LNCAP (cell line): ENCODE data around the gene SYP.

Experiments used
- TF ChIP-seq, protein P1 (sequence below): fragments of 450-650 bp; IDR thresholded peaks from 2 replicates; pipeline ENCODE4 v1.5.1; 2017; ENCODE audit warnings: mild to moderate bottlenecking

The SYP gene

GRCh38 chrX:49172280-49172780 lies 27.7 kb downstream of the SYP start:
- TF ChIP-seq, protein P1, sequence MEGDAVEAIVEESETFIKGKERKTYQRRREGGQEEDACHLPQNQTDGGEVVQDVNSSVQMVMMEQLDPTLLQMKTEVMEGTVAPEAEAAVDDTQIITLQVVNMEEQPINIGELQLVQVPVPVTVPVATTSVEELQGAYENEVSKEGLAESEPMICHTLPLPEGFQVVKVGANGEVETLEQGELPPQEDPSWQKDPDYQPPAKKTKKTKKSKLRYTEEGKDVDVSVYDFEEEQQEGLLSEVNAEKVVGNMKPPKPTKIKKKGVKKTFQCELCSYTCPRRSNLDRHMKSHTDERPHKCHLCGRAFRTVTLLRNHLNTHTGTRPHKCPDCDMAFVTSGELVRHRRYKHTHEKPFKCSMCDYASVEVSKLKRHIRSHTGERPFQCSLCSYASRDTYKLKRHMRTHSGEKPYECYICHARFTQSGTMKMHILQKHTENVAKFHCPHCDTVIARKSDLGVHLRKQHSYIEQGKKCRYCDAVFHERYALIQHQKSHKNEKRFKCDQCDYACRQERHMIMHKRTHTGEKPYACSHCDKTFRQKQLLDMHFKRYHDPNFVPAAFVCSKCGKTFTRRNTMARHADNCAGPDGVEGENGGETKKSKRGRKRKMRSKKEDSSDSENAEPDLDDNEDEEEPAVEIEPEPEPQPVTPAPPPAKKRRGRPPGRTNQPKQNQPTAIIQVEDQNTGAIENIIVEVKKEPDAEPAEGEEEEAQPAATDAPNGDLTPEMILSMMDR, result no peak

DNA sequence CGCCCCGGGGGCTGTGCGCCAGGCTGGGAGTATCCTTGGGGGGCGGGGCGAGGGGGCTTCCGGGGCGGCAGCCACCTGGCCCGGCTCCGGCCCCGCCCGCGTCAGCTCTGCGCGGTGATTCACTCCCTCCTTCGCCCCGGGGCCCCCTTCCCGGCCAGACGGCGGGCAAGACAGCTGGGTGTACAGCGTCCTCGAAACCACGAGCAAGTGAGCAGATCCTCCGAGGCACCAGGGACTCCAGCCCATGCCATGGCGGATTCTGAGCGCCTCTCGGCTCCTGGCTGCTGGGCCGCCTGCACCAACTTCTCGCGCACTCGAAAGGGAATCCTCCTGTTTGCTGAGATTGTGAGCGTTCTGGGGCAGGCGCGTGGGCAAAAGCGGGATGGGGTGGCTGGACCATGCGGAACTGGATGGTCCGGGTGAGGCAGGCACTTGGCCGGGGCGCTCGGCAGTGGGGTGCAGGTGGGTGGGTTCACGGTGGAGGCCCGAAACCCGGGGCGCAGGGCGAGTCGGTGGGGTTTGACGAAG lies 28.2 kb downstream of the SYP start, which contains the start of gene PLP2:
PLP2 (plus strand) TSS at position 147 of the 528 bp plus-strand sequence; CDS start at position 250, 103 bp downstream.
- TF ChIP-seq, protein P1, result no peak

- TF ChIP-seq, protein P1, result no peak
Measured at GRCh38 chrX:49167740-49168108, 32.3 kb downstream of the SYP start.

GRCh38 chrX:49166914-49167739 lies 32.9 kb downstream of the SYP start:
- TF ChIP-seq, protein P1, result no peak

GRCh38 chrX:49165901-49166881 lies 33.8 kb downstream of the SYP start:
- TF ChIP-seq, protein P1, result no peak

DNA sequence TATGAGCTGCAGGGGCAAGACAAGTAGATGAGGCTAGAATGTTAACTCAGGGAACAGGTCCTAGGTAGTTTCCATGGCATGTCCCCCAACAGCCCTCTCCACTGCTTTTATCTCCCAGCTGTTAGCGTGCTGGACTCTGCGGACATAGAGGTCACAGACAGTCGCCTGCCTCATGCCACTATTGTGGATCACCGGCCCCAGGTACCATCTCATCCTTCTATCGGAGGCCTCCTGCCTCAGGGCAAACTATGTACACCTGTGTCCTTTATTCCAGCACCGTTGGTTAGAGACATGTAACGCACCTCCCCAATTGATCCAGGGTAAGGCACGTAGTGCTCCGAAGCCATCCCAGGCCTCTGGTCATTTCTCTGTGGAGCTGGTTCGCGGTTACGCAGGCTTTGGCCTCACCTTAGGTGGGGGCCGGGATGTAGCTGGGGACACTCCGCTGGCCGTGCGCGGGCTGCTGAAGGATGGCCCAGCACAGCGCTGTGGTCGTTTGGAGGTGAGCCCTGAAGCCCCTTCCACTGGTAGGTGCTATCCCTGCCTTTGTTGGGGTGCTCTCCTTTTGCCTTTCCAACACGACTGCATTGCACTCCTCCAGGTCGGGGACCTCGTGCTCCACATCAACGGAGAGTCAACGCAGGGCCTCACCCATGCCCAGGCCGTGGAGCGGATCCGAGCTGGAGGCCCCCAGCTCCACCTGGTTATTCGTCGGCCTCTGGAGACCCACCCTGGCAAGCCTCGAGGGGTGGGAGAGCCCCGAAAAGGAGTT lies 35.2 kb downstream of the SYP start:
- TF ChIP-seq, protein P1, result no peak
